Measurements from ENCODE around the gene OR6A2.

OR6A2 gene

GRCh38 chr11:6742260-6742659, 57.2 kb downstream of the OR6A2 start:
- H3K27ac ChIP-seq (ENCODE audit: low read depth in 2 of 2, low read length in 2 of 2), result no peak overlapping the region
- H3K27me3 ChIP-seq (ENCODE audit: control insufficient read depth in 2 of 2, insufficient read depth in 2 of 2, low read length in 2 of 2), result no peaks in the 10 kb centered on the region
- H3K36me3 ChIP-seq (ENCODE audit: control insufficient read depth in 2 of 2, insufficient read depth in 2 of 2, low read length in 2 of 2), result no peaks in the 10 kb centered on the region
- H3K4me3 ChIP-seq (ENCODE audit: low read length in 2 of 2), result no peak overlapping the region
- H3K9me3 ChIP-seq (ENCODE audit: control insufficient read depth in 2 of 2, low read length in 2 of 2), result no peaks in the 10 kb centered on the region
- H3K4me1 ChIP-seq (ENCODE audit: control insufficient read depth in 2 of 2, insufficient read depth in 2 of 2, low read length in 2 of 2), result peaks cover 0 to 2% of the 10 kb centered on the region in 2 donors
- no peak overlapping the region for H3K9ac ChIP-seq (ENCODE audit: low read depth in 1 of 2, low read length in 2 of 2)
